ENCODE data around the gene PROM1. TPM values are rescaled to one million over a fixed set of nuclear protein-coding genes. Genes with fewer than 3 reads are reported as not detected.

Gene PROM1
- total and polyA plus RNA-seq, 2 of the 4 experiments (the other 2 are of a cell fraction), result not detected

DNA sequence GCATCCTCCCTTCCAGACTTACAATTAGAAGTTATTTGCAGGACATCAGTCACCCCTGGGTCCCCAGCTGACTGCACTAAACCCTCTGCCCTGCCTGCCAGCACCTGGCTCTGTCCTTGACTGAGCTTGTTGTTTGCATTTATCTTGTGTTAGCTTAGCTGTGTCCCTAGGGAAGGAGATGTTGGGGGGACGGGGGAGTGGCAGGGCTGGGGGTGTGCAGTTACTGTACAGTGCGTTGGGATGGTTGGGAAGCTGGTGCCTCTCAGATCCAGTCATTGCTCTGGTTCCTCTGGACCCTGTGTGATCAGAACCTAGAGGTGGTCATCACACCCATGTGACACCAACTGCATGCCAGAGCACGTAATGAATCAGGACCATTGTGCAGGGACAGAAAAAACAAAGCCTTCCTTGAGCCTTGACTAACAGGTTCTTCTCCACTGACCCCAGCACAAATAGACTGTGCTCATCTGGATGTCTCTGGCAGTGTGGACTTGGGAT lies 32.7 kb upstream of the PROM1 start:
- no TSS peak for BruUV-seq (replicated peaks)
- no peak overlapping the region for H2AK9ac ChIP-seq (replicated peaks; ENCODE audit: low read depth, low read length, poor library complexity)
- no peaks in the 10 kb centered on the region for H3K9me3 ChIP-seq (ENCODE audit: control insufficient read depth, insufficient read depth, low read length)
- no peak overlapping the region for H3K4me3 ChIP-seq (ENCODE audit: insufficient read depth, low read depth, low read length)
- no peak overlapping the region for H2BK20ac ChIP-seq (ENCODE audit: low read depth, low read length)
- H4K8ac ChIP-seq (ENCODE audit: low read depth in 2 of 2, low read length in 2 of 2), result no peak overlapping the region
- H2BK5ac ChIP-seq (ENCODE audit: low read depth, low read length, poor library complexity, severe bottlenecking), result no peak overlapping the region
- H3K27ac ChIP-seq (ENCODE audit: insufficient read depth, low read length), result no peak overlapping the region
- TF ChIP-seq BHLHE40 (IDR thresholded peaks at IDR 0.05; ENCODE audit: low read depth, low read length) (no peak), MAZ (IDR thresholded peaks at IDR 0.05; ENCODE audit: borderline replicate concordance, low read depth, low read length) (no peak), MXI1 (IDR thresholded peaks at IDR 0.05; ENCODE audit: borderline replicate concordance, low read depth, low read length) (no peak), RAD21 (IDR thresholded peaks at IDR 0.05; ENCODE audit: low read length) (no peak), RCOR1 (IDR thresholded peaks at IDR 0.05; ENCODE audit: insufficient replicate concordance, low read length) (no peak), RFX5 (IDR thresholded peaks at IDR 0.05; ENCODE audit: low read depth, low read length) (no peak), MAFK (IDR thresholded peaks at IDR 0.05; ENCODE audit: low read depth, low read length) (no peak), CEBPB (IDR thresholded peaks at IDR 0.05; ENCODE audit: low read depth, low read length) (no peak), NFE2L2 (IDR thresholded peaks at IDR 0.05; ENCODE audit: low read depth, low read length) (no peak), CHD1 (IDR thresholded peaks at IDR 0.05; ENCODE audit: low read depth, low read length) (no peak), POLR2A (IDR thresholded peaks at IDR 0.05; ENCODE audit: low read depth, low read length) (no peak), SMC3 (IDR thresholded peaks at IDR 0.05; ENCODE audit: low read depth, low read length) (no peak), FOS (IDR thresholded peaks at IDR 0.05; ENCODE audit: low read depth, low read length) (no peak)
- TF ChIP-seq, protein P1, sequence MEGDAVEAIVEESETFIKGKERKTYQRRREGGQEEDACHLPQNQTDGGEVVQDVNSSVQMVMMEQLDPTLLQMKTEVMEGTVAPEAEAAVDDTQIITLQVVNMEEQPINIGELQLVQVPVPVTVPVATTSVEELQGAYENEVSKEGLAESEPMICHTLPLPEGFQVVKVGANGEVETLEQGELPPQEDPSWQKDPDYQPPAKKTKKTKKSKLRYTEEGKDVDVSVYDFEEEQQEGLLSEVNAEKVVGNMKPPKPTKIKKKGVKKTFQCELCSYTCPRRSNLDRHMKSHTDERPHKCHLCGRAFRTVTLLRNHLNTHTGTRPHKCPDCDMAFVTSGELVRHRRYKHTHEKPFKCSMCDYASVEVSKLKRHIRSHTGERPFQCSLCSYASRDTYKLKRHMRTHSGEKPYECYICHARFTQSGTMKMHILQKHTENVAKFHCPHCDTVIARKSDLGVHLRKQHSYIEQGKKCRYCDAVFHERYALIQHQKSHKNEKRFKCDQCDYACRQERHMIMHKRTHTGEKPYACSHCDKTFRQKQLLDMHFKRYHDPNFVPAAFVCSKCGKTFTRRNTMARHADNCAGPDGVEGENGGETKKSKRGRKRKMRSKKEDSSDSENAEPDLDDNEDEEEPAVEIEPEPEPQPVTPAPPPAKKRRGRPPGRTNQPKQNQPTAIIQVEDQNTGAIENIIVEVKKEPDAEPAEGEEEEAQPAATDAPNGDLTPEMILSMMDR (conservative IDR thresholded peaks at IDR 0.05; ENCODE audit: low read depth, low read length), result no peak
- TF ChIP-seq, protein P2, sequence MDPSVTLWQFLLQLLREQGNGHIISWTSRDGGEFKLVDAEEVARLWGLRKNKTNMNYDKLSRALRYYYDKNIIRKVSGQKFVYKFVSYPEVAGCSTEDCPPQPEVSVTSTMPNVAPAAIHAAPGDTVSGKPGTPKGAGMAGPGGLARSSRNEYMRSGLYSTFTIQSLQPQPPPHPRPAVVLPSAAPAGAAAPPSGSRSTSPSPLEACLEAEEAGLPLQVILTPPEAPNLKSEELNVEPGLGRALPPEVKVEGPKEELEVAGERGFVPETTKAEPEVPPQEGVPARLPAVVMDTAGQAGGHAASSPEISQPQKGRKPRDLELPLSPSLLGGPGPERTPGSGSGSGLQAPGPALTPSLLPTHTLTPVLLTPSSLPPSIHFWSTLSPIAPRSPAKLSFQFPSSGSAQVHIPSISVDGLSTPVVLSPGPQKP (IDR thresholded peaks at IDR 0.05; ENCODE audit: borderline replicate concordance, low read depth, low read length), result no peak
- TF ChIP-seq, protein P3, sequence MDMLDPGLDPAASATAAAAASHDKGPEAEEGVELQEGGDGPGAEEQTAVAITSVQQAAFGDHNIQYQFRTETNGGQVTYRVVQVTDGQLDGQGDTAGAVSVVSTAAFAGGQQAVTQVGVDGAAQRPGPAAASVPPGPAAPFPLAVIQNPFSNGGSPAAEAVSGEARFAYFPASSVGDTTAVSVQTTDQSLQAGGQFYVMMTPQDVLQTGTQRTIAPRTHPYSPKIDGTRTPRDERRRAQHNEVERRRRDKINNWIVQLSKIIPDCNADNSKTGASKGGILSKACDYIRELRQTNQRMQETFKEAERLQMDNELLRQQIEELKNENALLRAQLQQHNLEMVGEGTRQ (IDR thresholded peaks at IDR 0.05; ENCODE audit: low read depth, low read length), result no peak
- dilution Hi-C loops (cut with HindIII; ENCODE audit: low sequenced_read_pairs, unreplicated experiment), result no loop called here
- no peak overlapping the region for H3K56ac ChIP-seq (ENCODE audit: extremely low read depth, insufficient read depth, low read length)
- H3K18ac ChIP-seq (ENCODE audit: low read depth, low read length), result no peak overlapping the region
- H3K4ac ChIP-seq (ENCODE audit: low read depth, low read length), result no peak overlapping the region
- intact Hi-C loops (cut with micrococcal nuclease), result no loop called here
- no peaks in the 10 kb centered on the region for H3K36me3 ChIP-seq (ENCODE audit: control insufficient read depth, insufficient read depth, low read length)
- H4K91ac ChIP-seq (ENCODE audit: insufficient read depth, low read depth, low read length), result no peak overlapping the region
- in situ Hi-C loops (cut with MboI; ENCODE audit: low sequenced_read_pairs), result no loop called here
- no peaks in the 10 kb centered on the region for H3K4me1 ChIP-seq (ENCODE audit: control insufficient read depth, insufficient read depth, low read length)
- 60% methylated on average over 2 of the region's 3 CpGs; no CpG with 5 or more reads in 1 of the 2 experiments for WGBS, 2 experiments (ENCODE audit: extremely low coverage in 2 of 2, insufficient read length in 1 of 2)
- H3K79me1 ChIP-seq (ENCODE audit: low read depth in 1 of 2, low read length in 2 of 2), result no peaks in the 10 kb centered on the region
- H2BK120ac ChIP-seq (ENCODE audit: low read depth, low read length), result no peak overlapping the region
- DNase-seq (no peak), ATAC-seq (ENCODE audit: low read depth) (no peak)
- H3K27me3 ChIP-seq (ENCODE audit: control insufficient read depth, insufficient read depth, low read length), result peaks cover 11% of the 10 kb centered on the region
- no peaks in the 10 kb centered on the region for H4K20me1 ChIP-seq (ENCODE audit: insufficient read depth, low read length)
- no peak overlapping the region for H2AK5ac ChIP-seq (ENCODE audit: low read depth, low read length)
- no peak overlapping the region for H3K4me2 ChIP-seq (ENCODE audit: low read depth, low read length)
- H3K23ac ChIP-seq (ENCODE audit: low read depth, low read length), result no peak overlapping the region
- no peak overlapping the region for H3K9ac ChIP-seq (ENCODE audit: low read depth, low read length)
- no peak overlapping the region for H4K5ac ChIP-seq (ENCODE audit: low read depth, low read length)
- no peak overlapping the region for H3K14ac ChIP-seq (replicated peaks; ENCODE audit: low read depth, low read length)
- ChIA-PET POLR2A (ENCODE audit: unreplicated experiment) (no interaction called here), CTCF (interaction anchor here (1.0 kb wide), 1 partner anchor 12 kb away, joined by 4 read pairs; no protein-coding TSS in a partner anchor)
- no peak overlapping the region for H2BK15ac ChIP-seq (ENCODE audit: low read depth, low read length)
- peaks cover 4% of the 10 kb centered on the region; the same call in 1 of the 2 replicates for H3K9me1 ChIP-seq (ENCODE audit: insufficient read depth, low read length)
- no peak overlapping the region for H2AFZ ChIP-seq (replicated peaks; ENCODE audit: low read length, poor library complexity)
